ENCODE measurements around the gene SNX27.

DNA sequence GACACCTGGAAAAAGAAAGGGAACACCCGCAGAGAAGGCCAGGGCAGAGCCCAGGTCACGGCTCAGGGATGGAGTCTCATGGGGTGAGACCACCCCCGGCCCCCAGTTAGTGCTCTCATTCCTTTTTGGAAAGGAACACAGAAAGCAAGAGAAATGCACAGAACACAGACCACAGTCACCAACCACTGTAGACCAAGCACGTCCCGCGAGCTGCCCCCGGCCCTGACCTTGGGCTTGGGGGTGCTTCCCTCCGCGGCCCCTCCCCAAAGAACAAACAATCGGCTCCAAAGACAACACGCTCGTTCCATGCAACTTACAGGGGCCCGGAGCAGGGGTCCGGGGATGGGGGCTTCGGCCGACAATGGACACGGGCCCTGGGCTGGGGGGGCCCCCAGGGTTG lies 92.0 kb downstream of the SNX27 start:
- TF ChIP-seq POLR2A (IDR thresholded peaks at IDR 0.05; ENCODE audit: low read depth, low read length) (no peak), POLR2AphosphoS5 (IDR thresholded peaks at IDR 0.05; ENCODE audit: low read depth, low read length) (no peak), TAF1 (IDR thresholded peaks at IDR 0.05; ENCODE audit: low read depth, low read length) (no peak), PAX5 (IDR thresholded peaks at IDR 0.05; ENCODE audit: insufficient read depth, low read length, severe bottlenecking) (no peak), SPI1 (IDR thresholded peaks at IDR 0.05; ENCODE audit: low read depth, low read length) (no peak), POU2F2 (IDR thresholded peaks at IDR 0.05; ENCODE audit: low read depth, low read length) (no peak)
